H1 (cell line): ENCODE results near the gene ENTPD8. TPM values are rescaled to one million over a fixed set of nuclear protein-coding genes. Genes with fewer than 3 reads are reported as not detected.

ENCODE experiments used
- ATF2 ChIP-seq: IDR thresholded peaks from 2 replicates; pipeline ENCODE4 v1.6.1; 2012; ENCODE audit warnings: low read length, inconsistent platforms
- MAX ChIP-seq: IDR thresholded peaks from 2 replicates; pipeline ENCODE4 v1.6.1; 2012; ENCODE audit warnings: inconsistent platforms
- polyA plus RNA-seq, 7 experiments: library from polyadenylated mRNA; depleted of rRNA in 3 of 7; stranded (reverse) in 5 of 7; unstranded in 2 of 7; fragments of >200 nt in 5 of 7; fragments of 200-250 nt in 2 of 7; gene quantifications; 1 replicate in 5 of 7; 2 replicates in 1 of 7; 4 replicates in 1 of 7; pipeline versions ENCODE4 v1.2.1 to v1.2.3, GENCODE V29; 2011 to 2013; ENCODE audit warnings: missing spikeins in 2 of 7, mixed read lengths in 2 of 7
- total RNA-seq: library from RNA; stranded (reverse); fragmentation: NEBNext Ultra II Directional; extraction: Animal tissue kit (Norgen Biotek cat#: 25700); gene quantifications from 2 replicates; pipeline ENCODE4 v1.2.1, GENCODE V29; 2021

ENTPD8 gene
- total and polyA plus RNA-seq, 2 of the 8 experiments (the other 6 are each of a cell fraction or from before 2014, with no cell fraction given): 0.48 to 0.51 TPM

GRCh38 chr9:137398561-137399468 lies 42.3 kb downstream of the ENTPD8 start (continued):
- TF ChIP-seq ATF2 (no peak), MAX (no peak)
